Adrenal gland (tissue), 12 donors: ENCODE results near the gene TNFRSF19. TPM values are rescaled to one million over a fixed set of nuclear protein-coding genes. Genes with fewer than 3 reads are reported as not detected.

Source experiments
- DNase-seq, 7 donors: peaks; one replicate each; pipeline ENCODE4 v3.0.0-alpha.2; 2019 to 2020
- H3K27ac ChIP-seq, 5 donors: fragments of 200-600 bp; sonication (generic) in 4 of 5; 1 replicate in 3 of 5; 2 replicates in 2 of 5; pipeline versions ENCODE4 v1.5.1 to v1.8.0; 2016 to 2020; ENCODE audit warnings: mild to moderate bottlenecking in 1 of 5
- H3K27me3 ChIP-seq: fragments of 200-600 bp; 2 replicates; pipeline ENCODE4 v1.8.0; 2021
- H3K36me3 ChIP-seq, 2 donors: fragments of 200-600 bp; replicated peaks in 1 of 2; 1 replicate in 1 of 2; 2 replicates in 1 of 2; pipeline versions ENCODE4 v1.5.1 to v1.8.0; 2018 to 2022
- H3K4me1 ChIP-seq, 2 donors: fragments of 200-600 bp; replicated peaks in 1 of 2; 1 replicate in 1 of 2; 2 replicates in 1 of 2; pipeline versions ENCODE4 v1.5.1 to v1.8.0; 2018 to 2021
- H3K4me3 ChIP-seq, 4 donors: fragments of 200-600 bp; sonication (generic) in 3 of 4; one replicate each; pipeline ENCODE4 v1.5.1; 2016 to 2018
- H3K9me3 ChIP-seq, 3 donors: fragments of 200-600 bp; sonication (generic) in 1 of 3; replicated peaks in 1 of 3; 1 replicate in 2 of 3; 2 replicates in 1 of 3; pipeline versions ENCODE4 v1.5.1 to v1.8.0; 2016 to 2021
- CTCF ChIP-seq, 6 experiments: fragments of 450-650 bp in 4 of 6; fragments of 200-600 bp in 2 of 6; sonication (generic) in 1 of 6; IDR thresholded peaks; 1 replicate in 5 of 6; 2 replicates in 1 of 6; pipeline versions ENCODE4 v1.5.1 to v1.8.0; 2016 to 2021; ENCODE audit warnings: antibody characterized with exemption in 6 of 6, mild to moderate bottlenecking in 2 of 6, moderate library complexity in 1 of 6
- POLR2A ChIP-seq, 2 donors: fragments of 450-650 bp; IDR thresholded peaks; one replicate each; pipeline ENCODE4 v1.6.1; 2017; ENCODE audit warnings: antibody characterized with exemption in 2 of 2, mild to moderate bottlenecking in 2 of 2, moderate library complexity in 1 of 2
- WGBS, 4 donors: extraction: QIAGEN DNeasy Blood & Tissue Kit in 2 of 4; methylation state at CpG; one replicate each; pipeline versions ENCODE4 v1.1.5 to v1.1.7; 2013 to 2017; 5-methylcytosine and 5-hydroxymethylcytosine counted together
- intact Hi-C, 2 donors: fragments of 100-400 bp; cut with DNase I; formaldehyde crosslinking; loops; one replicate each; pipeline versions ENCODE4 v1.14.1 to v1.15.0; 2022 to 2023
- polyA plus RNA-seq, 3 donors: library from polyadenylated mRNA; stranded (reverse); fragments of 200-250 nt in 2 of 3; fragments of 350-450 nt in 1 of 3; fragmentation: Illumina TruSeq in 1 of 3; extraction: RNeasy Lipid Tissue Mini Kit (QIAGEN cat#74804) in 1 of 3; gene quantifications; one replicate each; pipeline ENCODE4 v1.2.3, GENCODE V29; 2013 to 2014
- total RNA-seq, 9 donors: library from RNA; depleted of rRNA in 4 of 9; stranded (reverse); fragments of >200 nt in 4 of 9; fragments of 120-200 nt in 1 of 9; fragmentation: NEBNext Ultra II Directional in 1 of 9; extraction: Animal tissue kit (Norgen Biotek cat#: 25700) in 1 of 9; gene quantifications; one replicate each; pipeline versions ENCODE4 v1.1.0 to v1.2.4, GENCODE V29; 2013 to 2023
- donor health status: healthy with polysubstance abuse.
- donor health status: Bipolar disorder and iron deficiency.
- donor health status: DM: yes; HTN: yes; CAD: no.
- donor health status: DM: no; HTN: no; CAD: no.
- donor health status: DM: no; HTN: no; CAD: no.
- donor health status: DM: yes; HTN: yes; CAD: no.

The TNFRSF19 gene
- total and polyA plus RNA-seq, 12 donors = 0.88 to 6.7 (median 3.3) TPM

GRCh38 chr13:23617551-23618024, 47.4 kb downstream of the TNFRSF19 start:
- H3K27ac ChIP-seq = no peak overlapping the region
- intact Hi-C loops = no loop called here
- no peaks in the 10 kb centered on the region for H3K9me3 ChIP-seq
- no peak overlapping the region for H3K4me3 ChIP-seq
- H3K4me1 ChIP-seq = no peaks in the 10 kb centered on the region
- H3K36me3 ChIP-seq = no peaks in the 10 kb centered on the region
- TF ChIP-seq POLR2A (IDR thresholded peaks at IDR 0.05) = no peak
- DNase-seq = no peak
- WGBS, 4 donors = 59 to 70% (median 62%) methylated on average over 3 of the region's 3 CpGs
- H3K27me3 ChIP-seq = no peaks in the 10 kb centered on the region

- H3K36me3 ChIP-seq = no peaks in the 10 kb centered on the region
- H3K4me3 ChIP-seq = no peak overlapping the region
- DNase-seq = no peak
- TF ChIP-seq POLR2A (IDR thresholded peaks at IDR 0.05) = no peak
- no peak for TF ChIP-seq CTCF (IDR thresholded peaks at IDR 0.05)
- no peak overlapping the region for H3K27ac ChIP-seq
- WGBS, 4 donors = 89 to 92% (median 90%) methylated on average over 8 of the region's 8 CpGs
- no peaks in the 10 kb centered on the region for H3K4me1 ChIP-seq
- intact Hi-C loops = no loop called here
- no peaks in the 10 kb centered on the region for H3K9me3 ChIP-seq
- no peaks in the 10 kb centered on the region for H3K27me3 ChIP-seq
Measured at GRCh38 chr13:23618341-23618740, 48.1 kb downstream of the TNFRSF19 start.

GRCh38 chr13:23619068-23619855, 49.0 kb downstream of the TNFRSF19 start:
- Histone ChIP-seq H3K27me3 (no peaks in the 10 kb centered on the region), H3K4me1 (no peaks in the 10 kb centered on the region), H3K4me3 (no peak overlapping the region), H3K9me3 (no peaks in the 10 kb centered on the region), H3K36me3 (no peaks in the 10 kb centered on the region), H3K27ac (no peak overlapping the region)
- intact Hi-C loops = no loop called here
- no peak for DNase-seq
- WGBS, 4 donors = 86 to 92% (median 91%) methylated on average over 5 of the region's 5 CpGs
- TF ChIP-seq CTCF (IDR thresholded peaks at IDR 0.05) (no peak), POLR2A (IDR thresholded peaks at IDR 0.05) (no peak)

GRCh38 chr13:23620211-23620610, 50.0 kb downstream of the TNFRSF19 start:
- intact Hi-C loops = no loop called here
- 85 to 95% (median 89%) methylated on average over 5 of the region's 5 CpGs for WGBS, 4 donors
- no peak for TF ChIP-seq CTCF (IDR thresholded peaks at IDR 0.05)
- no peak for TF ChIP-seq POLR2A (IDR thresholded peaks at IDR 0.05)
- no peaks in the 10 kb centered on the region for H3K9me3 ChIP-seq
- no peaks in the 10 kb centered on the region for H3K4me1 ChIP-seq
- no peaks in the 10 kb centered on the region for H3K27me3 ChIP-seq
- H3K27ac ChIP-seq = no peak overlapping the region
- H3K36me3 ChIP-seq = no peaks in the 10 kb centered on the region
- H3K4me3 ChIP-seq = no peak overlapping the region
- DNase-seq = no peak
